ENCODE measurements around the gene DROSHA. TPM values are rescaled to one million over a fixed set of nuclear protein-coding genes. Genes with fewer than 3 reads are reported as not detected.

The DROSHA gene
- total RNA-seq, 1 experiment from 2014 or later: 73.5 TPM

GRCh38 chr5:31378136-31378535 is 153.8 kb downstream of the DROSHA start:
- Histone ChIP-seq H4K20me1 (ENCODE audit: insufficient read depth) (no peaks in the 10 kb centered on the region), H2AFZ (ENCODE audit: low read depth, low read length, poor library complexity, severe bottlenecking) (no peak overlapping the region), H3K27me3 (ENCODE audit: insufficient read depth, low read length) (peaks cover 13% of the 10 kb centered on the region), H3K4me3 (replicated peaks in 1 of 2; ENCODE audit: low read depth in 1 of 2, low read length in 2 of 2) (no peak overlapping the region), H3K36me3 (ENCODE audit: control insufficient read depth in 1 of 2, insufficient read depth in 2 of 2, low read length in 2 of 2) (no peaks in the 10 kb centered on the region), H3K27ac (ENCODE audit: low read depth, low read length) (no peak overlapping the region), H3K9ac (ENCODE audit: low read length) (no peak overlapping the region), H3K4me1 (ENCODE audit: control insufficient read depth in 1 of 2, insufficient read depth in 2 of 2, low read length in 2 of 2) (no peaks in the 10 kb centered on the region), H3K79me2 (ENCODE audit: insufficient read depth, low read length) (no peaks in the 10 kb centered on the region), H3K4me2 (ENCODE audit: low read length) (no peak overlapping the region), H3K9me2 (ENCODE audit: insufficient read depth) (no peaks in the 10 kb centered on the region), H3K9me3 (ENCODE audit: control insufficient read depth in 1 of 2, insufficient read depth in 1 of 2, low read depth in 1 of 2, low read length in 2 of 2) (no peaks in the 10 kb centered on the region)
- ChIA-PET RAD21 (ENCODE audit: low non-redundant PET in 1 of 2, low total read pairs in 2 of 2, uncharacterized antibody in 2 of 2, unreplicated experiment in 2 of 2) (no interaction called here), POLR2A (no interaction called here), CTCF (no interaction called here)
- DNase-seq (ENCODE audit: low read depth, low spot score): no peak
- intact Hi-C loops (cut with micrococcal nuclease): no loop called here
- no peak for TF ChIP-seq POLR2A (IDR thresholded peaks at IDR 0.05; ENCODE audit: borderline replicate concordance, extremely low read depth, insufficient read depth, insufficient read length)
- no peak for TF ChIP-seq SRF (IDR thresholded peaks at IDR 0.05; ENCODE audit: low read depth)
- TF ChIP-seq ZBTB33 (IDR thresholded peaks at IDR 0.05; ENCODE audit: extremely low read depth, insufficient replicate concordance, low read length): no peak
- no peak for ATAC-seq
- BruUV-seq (replicated peaks): no TSS peak

- H3K79me2 ChIP-seq (ENCODE audit: insufficient read depth, low read length): no peaks in the 10 kb centered on the region
- H3K9ac ChIP-seq (ENCODE audit: low read length): no peak overlapping the region
- no TSS peak for BruUV-seq (replicated peaks)
- ATAC-seq (no peak), DNase-seq (ENCODE audit: low read depth, low spot score) (no peak)
- ChIA-PET CTCF (no interaction called here), RAD21 (ENCODE audit: low non-redundant PET in 1 of 2, low total read pairs in 2 of 2, uncharacterized antibody in 2 of 2, unreplicated experiment in 2 of 2) (no interaction called here), POLR2A (no interaction called here)
- H3K27ac ChIP-seq (ENCODE audit: low read depth, low read length): no peak overlapping the region
- no peaks in the 10 kb centered on the region for H3K36me3 ChIP-seq (ENCODE audit: control insufficient read depth in 1 of 2, insufficient read depth in 2 of 2, low read length in 2 of 2)
- no peak overlapping the region for H3K4me3 ChIP-seq (replicated peaks in 1 of 2; ENCODE audit: low read depth in 1 of 2, low read length in 2 of 2)
- no peaks in the 10 kb centered on the region for H3K9me2 ChIP-seq (ENCODE audit: insufficient read depth)
- no peaks in the 10 kb centered on the region for H3K4me1 ChIP-seq (ENCODE audit: control insufficient read depth in 1 of 2, insufficient read depth in 2 of 2, low read length in 2 of 2)
- intact Hi-C loops (cut with micrococcal nuclease): no loop called here
- peaks cover 15% of the 10 kb centered on the region for H3K27me3 ChIP-seq (ENCODE audit: insufficient read depth, low read length)
- H2AFZ ChIP-seq (ENCODE audit: low read depth, low read length, poor library complexity, severe bottlenecking): no peak overlapping the region
- H3K4me2 ChIP-seq (ENCODE audit: low read length): no peak overlapping the region
- H4K20me1 ChIP-seq (ENCODE audit: insufficient read depth): no peaks in the 10 kb centered on the region
- no peaks in the 10 kb centered on the region for H3K9me3 ChIP-seq (ENCODE audit: control insufficient read depth in 1 of 2, insufficient read depth in 1 of 2, low read depth in 1 of 2, low read length in 2 of 2)
- TF ChIP-seq REST (IDR thresholded peaks at IDR 0.05; ENCODE audit: low read depth) (no peak), ZBTB33 (IDR thresholded peaks at IDR 0.05; ENCODE audit: extremely low read depth, insufficient replicate concordance, low read length) (no peak), EZH2phosphoT487 (IDR thresholded peaks at IDR 0.05; ENCODE audit: borderline replicate concordance) (no peak), EZH2 (IDR thresholded peaks at IDR 0.05) (no peak), TCF7L2 (IDR thresholded peaks at IDR 0.05; ENCODE audit: borderline replicate concordance, extremely low read depth, insufficient read depth, insufficient read length) (no peak), SRF (IDR thresholded peaks at IDR 0.05; ENCODE audit: low read depth) (no peak), EGR1 (IDR thresholded peaks at IDR 0.05; ENCODE audit: low read depth) (no peak), MAX (IDR thresholded peaks at IDR 0.05) (no peak)
These were observed 154.5 kb downstream of the DROSHA start for GRCh38 chr5:31377274-31377946.
